Erythroblast (primary cell): ENCODE results near the gene TRAPPC12.
"Not testable (repeated sequence)": the region's sequence is repeated elsewhere in the genome, so short reads cannot be mapped to it uniquely, and the experiment has no call there.

Experiments used
- DNase-seq, 2 experiments: peaks; one replicate each; lab custom pipeline; 2025; lab: John Stamatoyannopoulos, UW
- GATA1 ChIP-seq: IDR thresholded peaks from 2 replicates; pipeline ENCODE4 v1.6.1; 2011; ENCODE audit warnings: low read depth, mild to moderate bottlenecking, control low read depth, low read length, moderate library complexity
- POLR2A ChIP-seq: IDR thresholded peaks from 2 replicates; pipeline ENCODE4 v1.6.1; 2011; ENCODE audit warnings: mild to moderate bottlenecking, low read length

TRAPPC12 gene

DNA sequence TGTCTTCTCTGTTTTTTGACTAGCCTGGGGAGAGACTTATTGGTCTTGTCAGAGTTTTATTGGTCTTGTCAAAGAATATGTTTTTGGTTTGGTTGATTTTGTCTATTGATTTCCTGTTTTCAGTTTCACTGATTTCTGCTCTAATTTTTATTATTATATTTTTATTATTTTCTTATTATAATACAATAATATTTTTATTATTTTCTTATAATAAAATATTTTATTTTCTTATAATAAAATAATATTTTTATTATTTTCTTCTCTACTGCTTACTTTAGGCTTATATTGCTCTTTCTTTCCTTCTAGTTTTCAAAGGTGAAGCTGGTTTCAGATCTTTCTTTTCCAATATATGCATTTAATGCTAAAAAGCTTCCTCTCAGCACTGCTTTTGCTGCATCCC, 62.0 kb downstream of the TRAPPC12 start:
- TF ChIP-seq POLR2A (no peak), GATA1 (no peak)
- DNase-seq: no peak

DNA sequence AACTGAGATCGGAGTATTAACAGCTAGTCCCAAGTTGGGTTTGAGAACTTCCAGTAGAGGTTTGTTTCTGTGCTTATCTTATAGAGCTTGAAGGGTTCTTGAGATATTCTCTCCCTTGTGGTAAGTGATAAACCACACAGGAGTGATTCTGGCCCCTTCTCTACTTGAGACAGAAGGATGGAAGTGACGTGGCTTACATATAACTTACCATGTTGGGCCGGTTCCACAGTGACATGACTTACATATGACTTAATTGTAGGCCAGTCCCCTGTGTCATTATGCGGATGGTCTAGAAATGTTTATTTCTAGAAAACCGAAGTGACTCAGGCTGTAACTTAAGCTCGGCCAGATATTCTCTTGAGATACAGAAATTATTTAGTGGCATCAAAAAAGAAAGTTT, 62.7 kb downstream of the TRAPPC12 start:
- TF ChIP-seq POLR2A (no peak), GATA1 (no peak)
- DNase-seq: peak; percentile 35 to 74

DNA sequence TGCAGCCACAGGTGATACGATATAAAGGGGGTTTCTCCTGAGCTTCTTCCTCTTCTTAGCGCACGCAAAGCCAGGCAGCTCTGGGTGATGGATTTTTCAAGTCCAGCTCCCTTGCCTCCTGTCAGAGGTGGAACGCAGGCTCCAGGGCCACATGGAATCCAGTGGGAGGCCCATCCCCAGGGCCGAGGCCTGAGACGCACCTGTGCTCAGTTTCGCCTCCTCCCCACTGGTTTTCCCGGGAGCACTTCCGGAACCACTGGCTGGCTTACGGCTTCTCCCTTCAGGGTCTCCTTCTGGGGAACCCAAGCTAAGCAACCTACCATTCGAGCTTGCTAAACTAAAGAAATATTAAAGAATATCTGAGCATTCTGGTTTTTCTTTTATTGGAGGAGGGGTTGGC, 63.6 kb downstream of the TRAPPC12 start:
- no peak for TF ChIP-seq GATA1
- TF ChIP-seq POLR2A: no peak
- DNase-seq: no peak

DNA sequence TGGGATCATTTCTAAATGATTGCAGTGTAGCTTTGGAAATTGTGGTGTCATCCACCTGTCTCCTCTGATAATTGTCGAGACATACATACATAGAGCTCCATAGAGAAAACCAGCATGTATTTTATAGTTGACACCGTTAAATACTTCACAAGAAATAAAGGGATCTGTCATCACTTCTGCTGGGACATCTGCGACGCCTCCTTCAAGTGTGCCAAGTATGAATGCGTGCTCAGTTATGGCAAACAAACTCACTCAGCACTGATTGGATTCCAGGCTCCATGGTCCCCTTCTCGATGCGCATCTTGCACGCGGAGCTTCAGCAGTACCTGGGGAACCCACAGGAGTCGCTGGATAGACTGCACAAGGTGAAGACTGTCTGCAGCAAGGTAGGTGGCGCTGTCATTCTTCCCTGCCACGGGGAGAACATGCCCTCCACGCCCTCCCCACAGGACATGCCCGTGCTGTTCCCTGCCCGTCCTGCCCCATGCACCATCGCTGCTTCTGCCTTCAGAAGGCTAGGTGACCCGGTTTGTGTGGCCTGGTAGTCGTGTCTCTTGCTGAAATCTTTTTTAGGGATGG, 64.1 kb downstream of the TRAPPC12 start:
- DNase-seq: no peak
- TF ChIP-seq GATA1 (no peak), POLR2A (no peak)

DNA sequence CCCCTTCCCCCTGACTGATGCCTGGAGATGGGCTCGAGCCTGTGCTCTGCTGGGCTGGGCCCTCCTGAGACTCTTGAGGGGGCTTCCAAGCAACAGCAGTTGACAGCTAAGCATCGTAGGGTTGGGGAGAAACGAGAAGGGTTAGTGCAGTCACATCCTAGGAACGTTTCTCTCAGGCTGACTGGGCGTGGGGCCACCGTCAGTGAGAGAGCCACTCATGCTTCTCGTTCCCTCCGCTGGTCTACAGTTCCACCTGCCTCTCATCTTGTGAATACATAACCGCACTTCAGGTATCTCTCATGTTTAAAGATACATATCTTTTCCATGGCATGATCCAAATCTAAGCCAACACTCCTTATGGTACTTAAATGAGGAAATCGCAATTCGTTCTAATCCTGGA, 66.4 kb downstream of the TRAPPC12 start:
- TF ChIP-seq POLR2A (no peak), GATA1 (no peak)

DNA sequence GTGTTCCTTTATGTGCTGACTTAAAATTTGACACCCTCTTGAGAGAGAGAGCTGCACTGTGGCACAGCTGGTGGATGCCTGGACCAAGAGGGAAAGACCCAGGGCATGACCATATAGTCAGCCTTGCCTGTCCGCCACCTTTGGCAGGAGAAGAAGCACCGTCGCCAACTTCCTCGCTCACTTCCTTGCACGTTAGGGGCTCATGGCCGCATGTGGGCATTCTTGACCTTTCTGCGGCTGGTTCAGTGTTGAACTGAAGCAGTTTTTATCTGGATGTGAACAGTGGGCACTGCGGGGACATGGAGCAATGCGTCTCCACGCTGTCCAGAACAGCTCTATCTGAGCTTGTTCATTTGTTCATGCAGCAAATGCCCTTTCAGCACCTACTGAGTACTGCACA, 66.9 kb downstream of the TRAPPC12 start:
- DNase-seq: no peak
- no peak for TF ChIP-seq POLR2A
- no peak for TF ChIP-seq GATA1

More for the DNA sequence above, 66.4 kb downstream of the TRAPPC12 start:
- DNase-seq: no peak

DNA sequence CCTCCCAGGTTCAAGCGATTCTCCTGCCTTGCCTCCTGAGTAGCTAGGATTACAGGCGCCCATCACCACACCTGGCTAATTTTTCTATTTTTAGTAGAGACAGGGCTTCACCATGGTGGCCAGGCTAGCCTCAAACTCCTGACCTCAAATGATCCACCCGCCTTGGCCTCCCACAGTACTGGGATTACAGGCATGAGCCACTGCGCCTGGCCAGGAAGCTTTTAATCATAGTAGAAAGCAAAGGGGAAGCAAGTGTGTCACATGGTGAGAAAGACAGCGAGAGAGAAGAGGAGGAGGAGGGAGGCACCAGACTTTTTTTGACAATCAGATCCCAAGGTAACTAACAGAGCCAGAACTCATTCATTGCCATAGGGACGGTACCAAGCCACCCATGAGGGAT, 67.7 kb downstream of the TRAPPC12 start:
- not testable (repeated sequence) for DNase-seq

DNA sequence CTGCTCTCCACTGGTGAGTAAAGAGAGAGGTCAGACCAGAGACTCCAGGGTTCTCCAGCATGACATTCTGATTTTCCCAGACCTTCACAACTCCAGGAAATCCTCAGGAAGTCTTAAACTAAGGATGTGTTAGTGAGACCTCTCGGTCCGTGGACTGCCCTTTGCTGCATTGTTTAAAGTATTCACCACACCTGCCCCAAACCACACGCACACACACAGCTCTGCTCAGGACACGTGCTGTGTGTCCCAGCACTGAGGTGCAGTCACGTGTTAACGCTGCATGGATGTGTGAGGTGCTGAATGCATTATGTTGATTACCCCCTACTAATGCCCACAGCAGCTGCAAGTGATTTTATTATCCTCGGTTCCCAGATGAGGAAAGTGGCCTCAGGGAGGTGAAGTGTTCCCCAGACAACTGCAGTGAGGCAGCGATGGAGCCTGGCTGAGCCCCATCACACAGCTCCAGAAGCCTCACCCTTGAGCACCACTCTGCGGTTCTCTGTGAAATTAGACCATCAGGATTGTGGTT, 68.4 kb downstream of the TRAPPC12 start:
- TF ChIP-seq GATA1: no peak
- no peak for TF ChIP-seq POLR2A
- DNase-seq: no peak

DNA sequence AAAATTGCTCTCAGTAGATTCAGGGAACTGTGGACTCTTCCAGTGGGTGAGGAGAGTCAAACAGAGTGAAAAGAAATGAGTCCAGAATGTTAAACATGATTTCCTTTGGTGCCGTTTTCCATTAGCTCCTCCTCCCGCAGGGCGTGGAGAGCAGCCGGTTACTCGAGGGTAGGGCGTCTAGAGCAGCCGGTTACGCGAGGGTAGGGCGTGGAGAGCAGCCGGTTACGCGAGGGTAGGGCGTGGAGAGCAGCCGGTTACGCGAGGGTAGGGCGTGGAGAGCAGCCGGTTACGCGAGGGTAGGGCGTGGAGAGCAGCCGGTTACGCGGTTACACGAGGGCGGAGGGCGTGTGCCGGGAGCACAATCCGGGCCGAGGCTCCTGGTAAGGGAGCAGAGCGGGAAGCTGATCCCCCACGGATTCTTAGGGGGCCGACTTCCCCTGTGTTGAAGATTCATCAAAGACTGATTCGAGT, 69.0 kb downstream of the TRAPPC12 start:
- not testable (repeated sequence) for DNase-seq

DNA sequence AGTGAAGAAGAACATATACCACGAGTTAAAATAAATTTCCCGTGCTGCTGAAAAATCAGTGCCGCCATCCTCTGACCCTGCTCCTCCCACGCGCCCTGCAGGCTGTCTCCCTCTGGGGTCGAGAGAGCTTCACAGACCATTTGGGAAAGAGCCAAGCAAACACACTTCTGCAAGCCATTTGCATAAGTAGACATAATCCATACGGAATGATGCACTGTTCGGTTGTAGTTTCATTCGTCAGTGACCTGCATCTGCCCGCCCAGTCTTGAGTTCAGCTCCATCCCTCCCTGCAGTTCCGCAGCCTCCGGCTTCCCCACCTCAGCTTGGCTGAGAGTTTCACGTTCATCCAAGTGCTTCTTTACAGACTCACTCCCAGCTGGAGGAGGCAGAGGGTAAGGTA, 69.6 kb downstream of the TRAPPC12 start:
- no peak for DNase-seq
- TF ChIP-seq GATA1 (no peak), POLR2A (no peak)

DNA sequence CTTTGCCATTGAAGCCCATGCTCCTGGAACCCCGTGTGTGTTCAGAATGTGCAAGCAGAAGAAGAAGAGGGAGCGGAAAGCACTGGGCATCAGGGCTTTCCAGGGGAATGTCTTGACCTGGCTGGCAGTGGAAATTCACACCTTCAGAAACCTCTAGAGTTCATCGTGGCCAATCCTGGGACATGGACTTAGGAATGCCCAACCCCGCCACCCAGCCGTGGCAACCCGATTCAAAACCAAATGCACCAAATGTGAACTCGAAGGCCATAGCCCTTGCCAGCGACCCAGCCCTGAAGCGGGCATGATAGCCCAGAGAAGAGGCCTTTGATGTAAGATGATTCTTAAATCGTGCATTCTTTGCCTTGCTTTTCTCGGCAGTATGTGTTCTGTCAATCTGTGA, 70.4 kb downstream of the TRAPPC12 start:
- TF ChIP-seq POLR2A (no peak), GATA1 (no peak)
- no peak for DNase-seq

DNA sequence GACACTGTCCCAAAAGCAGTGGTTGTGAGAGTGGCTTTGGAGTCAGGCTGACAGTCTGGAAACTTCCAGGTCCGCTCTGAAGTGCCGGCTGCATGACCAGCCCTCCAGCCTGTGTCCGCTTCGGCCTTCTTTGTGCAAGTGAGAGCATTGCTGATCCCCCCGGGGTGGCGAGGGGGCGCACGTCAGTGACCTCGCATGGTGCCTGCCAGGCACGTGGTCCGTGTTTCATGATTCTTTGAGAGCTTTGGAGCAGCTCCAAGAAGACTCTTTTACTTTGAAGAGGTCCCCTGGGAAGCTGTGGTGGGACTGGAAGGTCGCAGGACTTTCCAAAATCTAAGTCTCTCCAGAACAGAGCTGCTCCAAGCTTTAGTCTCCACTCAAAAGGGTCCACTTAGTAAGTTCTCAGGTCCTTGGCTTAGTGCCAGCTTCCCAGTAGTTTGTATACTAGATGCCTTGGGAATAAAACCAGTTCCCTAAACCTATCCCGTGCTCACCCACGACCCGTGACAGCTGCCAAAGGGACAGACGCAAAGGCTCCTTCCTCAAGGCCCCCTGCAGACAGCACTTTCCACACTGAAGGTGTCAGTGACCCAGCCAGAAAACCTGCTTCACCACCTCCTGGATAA, 71.0 kb downstream of the TRAPPC12 start:
- DNase-seq: no peak
- TF ChIP-seq POLR2A (no peak), GATA1 (no peak)

DNA sequence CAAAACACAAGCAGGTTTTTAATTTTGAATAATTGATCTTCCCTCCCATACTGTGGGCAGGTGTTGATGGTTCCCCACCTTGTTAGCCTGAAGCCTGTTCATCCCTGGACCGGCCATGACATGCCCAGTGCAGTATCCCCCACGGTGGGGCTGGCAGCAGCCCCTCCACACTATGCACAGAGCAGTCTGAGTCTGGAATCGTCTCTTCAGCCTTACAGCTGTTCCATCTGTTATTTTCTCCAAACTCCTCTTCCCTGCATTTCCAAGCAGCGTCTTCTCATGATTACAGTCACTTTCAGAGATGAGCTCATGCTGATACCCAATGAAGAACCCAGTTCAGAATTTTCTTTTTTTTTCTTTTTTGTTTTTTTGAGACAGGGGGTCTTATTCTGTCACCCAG, 71.7 kb downstream of the TRAPPC12 start:
- TF ChIP-seq POLR2A: no peak
- TF ChIP-seq GATA1: no peak
- DNase-seq: no peak

DNA sequence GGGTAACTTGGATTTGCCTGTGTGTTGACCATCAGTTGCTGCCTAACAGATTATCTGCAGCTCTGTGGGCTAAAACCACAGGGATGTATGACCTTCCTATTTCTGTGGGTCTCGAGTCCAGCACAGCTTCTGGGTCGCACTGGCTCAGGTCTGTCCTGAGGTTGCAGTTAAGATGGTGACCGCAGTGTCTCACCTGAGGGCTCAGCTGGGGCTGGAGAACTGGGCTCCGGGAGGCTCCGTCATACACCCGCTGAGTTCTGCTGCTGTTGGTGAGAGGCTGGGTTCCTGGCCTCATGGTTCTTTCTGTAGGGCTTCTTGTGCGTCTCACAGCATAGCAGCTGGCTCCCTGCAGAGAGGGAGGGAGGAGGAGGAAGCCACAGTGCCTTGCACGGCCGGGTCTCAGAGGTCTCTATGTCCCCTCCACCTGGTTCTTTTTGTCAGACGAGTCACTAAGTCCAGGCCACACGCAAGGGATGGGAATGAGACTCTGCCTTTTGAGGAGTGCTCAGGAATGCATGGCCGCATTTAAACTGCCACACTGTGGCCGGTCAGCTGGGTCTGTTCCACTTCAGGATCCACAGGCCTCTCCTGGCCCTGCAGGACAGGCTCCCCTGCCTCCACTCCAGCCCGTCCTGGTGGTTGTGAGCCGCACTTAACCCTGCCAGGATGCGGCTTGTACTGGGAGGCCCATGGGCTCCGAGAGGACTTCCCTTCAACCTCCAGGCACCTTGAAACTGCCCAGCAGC, 72.6 kb downstream of the TRAPPC12 start:
- no peak for DNase-seq
- TF ChIP-seq GATA1 (no peak), POLR2A (no peak)
